GM18867 (cell line): ENCODE results near the gene TCF7L1.
"Not testable (repeated sequence)": the region's sequence is repeated elsewhere in the genome, so short reads cannot be mapped to it uniquely, and the experiment has no call there.

Experiments used
- ATAC-seq: cut with Tn5 transposase; IDR thresholded peaks from one replicate; pipeline ENCODE4 v1.9.1; 2021; ENCODE audit warnings: mild to moderate bottlenecking, moderate library complexity; ENCODE audit not compliant: unreplicated experiment

Gene TCF7L1

GRCh38 chr2:85181134-85181631 lies 48.0 kb downstream of the TCF7L1 start:
- ATAC-seq = no peak

DNA sequence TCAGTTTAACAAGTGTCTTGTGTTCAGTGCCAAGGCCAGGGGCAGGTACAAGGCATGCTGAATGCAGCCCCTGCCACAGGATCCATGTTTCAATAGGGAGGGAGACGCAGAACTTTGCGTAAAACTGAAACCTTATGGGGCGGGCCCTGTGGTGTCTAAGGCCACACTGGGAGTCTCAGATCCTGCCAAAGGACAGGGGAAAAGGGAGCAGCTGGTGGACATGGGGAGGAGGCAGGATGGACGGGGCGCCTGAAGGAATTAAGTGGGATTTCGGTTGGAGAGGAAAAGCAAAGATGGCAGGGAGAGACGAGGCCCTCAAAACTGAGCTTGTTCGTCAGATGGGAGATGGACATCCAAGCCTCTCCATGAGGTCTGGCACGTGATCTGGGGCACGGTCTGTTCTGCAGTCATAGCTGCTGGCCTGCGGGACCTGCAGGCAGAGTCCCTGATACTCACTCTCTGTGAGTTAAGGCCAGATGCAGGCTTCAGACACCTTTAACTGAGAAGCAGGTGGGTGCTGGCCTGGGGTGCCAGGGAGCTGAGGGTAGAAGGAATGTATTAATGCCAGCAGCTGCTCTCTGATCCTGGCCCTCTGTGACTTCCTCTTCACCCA lies 48.8 kb downstream of the TCF7L1 start:
- ATAC-seq = no peak

DNA sequence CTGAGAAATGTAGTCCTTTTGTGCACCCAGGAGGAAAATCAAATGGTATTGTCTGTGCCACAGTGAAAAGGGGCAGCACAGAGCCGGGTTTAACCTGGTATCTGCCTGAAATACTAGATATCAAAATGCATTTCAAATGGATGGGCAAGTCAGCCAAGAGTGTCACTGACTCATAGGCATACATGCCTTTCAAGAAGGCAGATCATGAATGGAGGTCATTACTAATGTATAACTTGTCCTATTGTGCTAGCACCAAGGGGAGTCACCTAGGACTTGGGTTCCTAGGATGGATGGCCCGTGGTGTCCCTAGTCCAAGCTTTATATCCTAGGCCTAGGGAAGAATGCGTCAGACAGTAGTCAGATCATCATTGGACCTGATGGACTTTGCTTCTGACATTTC lies 49.9 kb downstream of the TCF7L1 start:
- no peak for ATAC-seq

GRCh38 chr2:85183479-85183878 lies 50.3 kb downstream of the TCF7L1 start:
- ATAC-seq = no peak

GRCh38 chr2:85184231-85184630 lies 51.0 kb downstream of the TCF7L1 start:
- no peak for ATAC-seq

GRCh38 chr2:85184990-85185389 lies 51.8 kb downstream of the TCF7L1 start:
- no peak for ATAC-seq

- no peak for ATAC-seq
Observed at GRCh38 chr2:85185431-85185940, 52.3 kb downstream of the TCF7L1 start.

- no peak for ATAC-seq
Observed at GRCh38 chr2:85187069-85187468, 53.9 kb downstream of the TCF7L1 start.

DNA sequence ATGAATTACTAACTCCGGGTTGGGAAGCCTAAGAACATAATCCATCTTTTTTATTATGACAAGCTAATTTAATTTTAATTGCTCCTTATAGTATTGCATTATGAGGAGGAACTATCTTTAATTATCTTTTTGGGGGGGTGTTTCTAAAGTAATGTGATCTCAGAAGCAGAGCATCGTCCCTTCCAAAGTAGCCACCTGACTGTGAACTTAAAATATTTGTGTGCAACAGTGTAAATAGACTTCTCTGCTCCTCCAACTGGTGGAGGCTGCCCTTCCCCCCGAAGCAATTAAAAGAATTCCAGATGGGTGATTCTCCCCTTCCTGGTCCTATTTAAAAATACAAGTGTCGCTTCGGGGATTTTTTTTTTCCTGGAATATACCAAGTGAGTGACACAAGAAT lies 55.7 kb downstream of the TCF7L1 start:
- ATAC-seq = no peak

DNA sequence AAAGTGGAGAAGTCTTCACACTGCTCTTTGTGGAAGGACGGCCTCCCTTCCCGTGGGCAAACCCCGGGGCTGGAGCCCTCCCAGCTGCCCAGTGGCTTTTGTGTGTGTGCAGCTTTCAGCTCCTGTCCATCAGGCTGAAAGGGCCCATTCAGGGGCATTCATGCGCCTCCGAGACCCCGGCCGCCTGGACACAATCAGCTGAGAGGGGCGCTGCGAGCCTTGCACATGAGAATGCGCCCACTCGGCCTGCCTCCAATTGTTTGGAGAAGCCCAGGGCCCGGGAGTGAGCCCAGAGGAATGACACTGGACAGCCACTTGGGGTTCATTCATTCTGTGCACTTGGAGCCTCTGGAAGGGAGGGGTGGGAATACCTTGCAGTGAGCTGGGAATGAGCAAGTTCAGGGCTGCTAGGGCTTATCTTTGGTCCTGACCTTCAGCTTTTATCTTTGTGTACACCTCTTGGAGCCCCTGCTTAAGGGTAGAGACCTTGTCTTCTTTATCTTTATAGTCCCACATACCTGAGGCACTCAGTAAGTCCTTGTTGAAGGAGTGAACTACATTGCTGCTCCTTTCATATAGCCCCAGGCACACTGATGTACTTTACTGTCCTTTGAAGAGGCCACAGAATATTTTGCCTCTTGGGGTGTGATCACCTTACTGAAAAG lies 56.5 kb downstream of the TCF7L1 start:
- ATAC-seq = no peak

GRCh38 chr2:85191157-85191556 lies 58.0 kb downstream of the TCF7L1 start:
- no peak for ATAC-seq

- no peak for ATAC-seq
Observed at GRCh38 chr2:85194780-85195480, 61.7 kb downstream of the TCF7L1 start.

DNA sequence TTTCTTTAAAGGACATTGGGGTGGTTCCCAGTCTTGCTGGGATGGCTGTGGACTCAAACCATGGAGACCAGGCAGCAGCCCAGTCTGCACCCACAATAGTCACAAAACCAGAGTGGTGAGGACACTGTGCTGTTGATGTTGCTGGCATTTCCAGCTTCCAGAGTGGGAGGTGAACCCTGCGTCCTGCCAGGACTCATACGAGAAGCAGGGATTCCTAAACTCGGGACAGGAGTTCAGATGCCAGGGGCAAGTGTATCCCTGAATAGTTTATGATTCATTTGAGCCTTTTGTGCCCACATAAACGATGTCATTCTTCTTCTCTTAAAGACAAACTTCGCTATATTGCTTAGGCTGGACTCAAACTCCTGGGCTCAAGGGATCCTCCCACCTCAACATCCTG lies 62.8 kb downstream of the TCF7L1 start:
- no peak for ATAC-seq

DNA sequence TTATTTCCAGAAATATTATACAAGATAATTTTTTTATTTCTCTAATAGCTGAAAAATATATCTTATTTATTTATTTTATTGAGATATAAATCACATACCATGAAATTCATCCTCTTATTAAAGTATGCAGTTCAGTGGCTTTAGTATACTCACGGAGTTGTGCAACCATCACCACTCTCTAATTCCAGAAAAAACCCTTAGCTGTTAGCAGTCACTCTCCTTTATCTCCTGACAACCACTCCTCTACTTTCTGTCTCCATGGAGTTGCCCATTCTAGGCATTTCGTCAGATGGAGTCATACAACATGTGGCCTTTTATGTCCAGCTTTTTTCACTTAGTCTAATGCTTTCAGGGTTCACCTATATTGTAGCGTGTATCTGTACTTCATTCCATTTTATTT lies 66.5 kb downstream of the TCF7L1 start:
- ATAC-seq = no peak

DNA sequence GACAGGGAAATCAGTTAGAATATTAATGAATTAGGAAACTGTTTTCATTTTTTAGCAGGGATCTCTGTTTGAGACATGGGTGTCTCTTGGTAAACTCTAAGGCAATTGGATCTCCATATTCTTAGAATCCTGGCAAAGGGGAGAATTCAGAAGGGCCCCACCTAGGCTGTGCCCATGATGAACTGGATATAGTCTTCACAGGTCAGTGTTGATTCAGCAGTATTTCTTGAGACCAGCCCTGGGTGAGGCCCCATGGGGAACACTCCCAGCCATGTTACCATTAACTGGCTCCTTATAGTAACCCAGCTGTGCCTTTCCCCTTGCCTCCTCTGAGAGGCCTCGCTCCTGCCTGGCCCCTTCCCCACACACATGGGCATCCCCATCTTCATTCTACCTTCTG lies 76.7 kb downstream of the TCF7L1 start:
- no peak for ATAC-seq

DNA sequence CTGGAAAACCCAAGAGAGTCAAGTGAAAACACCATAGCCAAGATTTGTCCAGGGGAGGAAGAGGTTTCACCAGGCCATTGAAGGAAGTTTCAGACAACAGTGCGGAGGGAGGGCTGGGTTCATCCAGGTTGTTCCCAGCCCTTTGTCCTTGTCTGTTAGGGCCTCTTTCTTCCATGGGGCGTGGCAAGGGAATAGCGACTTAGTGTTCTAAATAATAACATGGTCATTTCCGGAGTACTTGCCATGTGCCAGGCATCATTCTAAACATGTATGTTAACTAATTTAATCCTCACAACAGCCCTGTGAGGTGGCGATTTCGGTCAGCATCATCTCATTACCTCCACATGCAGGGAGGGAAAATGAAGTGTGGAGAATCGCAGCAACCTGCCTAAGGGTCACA lies 77.3 kb downstream of the TCF7L1 start:
- ATAC-seq = no peak

DNA sequence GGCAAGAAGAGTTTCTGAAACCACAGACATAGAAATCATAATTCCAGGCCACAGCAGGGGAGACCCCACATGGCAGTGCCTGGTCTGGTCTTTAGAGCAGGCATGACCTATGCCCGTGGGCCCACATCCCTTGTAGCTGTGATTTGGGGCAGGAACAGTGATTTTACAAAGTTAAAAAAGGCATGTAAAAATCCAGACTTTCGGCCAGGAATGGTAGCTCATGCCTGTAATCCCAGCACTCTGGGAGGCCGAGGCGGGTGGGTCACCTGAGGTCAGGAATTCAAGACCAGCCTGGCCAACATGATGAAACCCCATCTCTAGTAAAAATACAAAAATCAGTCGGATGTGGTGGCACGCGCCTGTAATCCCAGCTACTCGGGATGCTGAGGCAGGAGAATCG lies 78.4 kb downstream of the TCF7L1 start:
- ATAC-seq = not testable (repeated sequence)

- no peak for ATAC-seq
Observed at GRCh38 chr2:85212841-85213240, 79.6 kb downstream of the TCF7L1 start.

DNA sequence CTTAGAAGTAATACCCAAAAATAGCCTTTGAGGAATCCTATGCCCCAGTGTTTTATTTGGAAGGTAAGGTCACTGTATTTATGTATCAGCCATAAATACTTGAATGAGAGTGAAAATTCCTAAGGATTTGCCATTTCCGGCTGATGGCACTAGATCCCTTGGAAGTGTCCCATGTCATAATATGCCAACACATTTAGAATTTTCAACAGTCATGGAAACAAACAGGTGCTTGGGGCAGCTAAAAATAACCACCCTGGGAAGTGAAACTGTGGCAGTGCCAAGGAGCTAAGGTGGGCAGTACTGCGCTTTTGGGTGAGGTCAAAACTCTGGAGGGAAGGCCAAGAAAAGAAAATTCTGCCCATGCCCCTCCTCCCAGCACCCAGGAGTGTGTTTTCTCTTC lies 80.2 kb downstream of the TCF7L1 start:
- ATAC-seq = no peak

DNA sequence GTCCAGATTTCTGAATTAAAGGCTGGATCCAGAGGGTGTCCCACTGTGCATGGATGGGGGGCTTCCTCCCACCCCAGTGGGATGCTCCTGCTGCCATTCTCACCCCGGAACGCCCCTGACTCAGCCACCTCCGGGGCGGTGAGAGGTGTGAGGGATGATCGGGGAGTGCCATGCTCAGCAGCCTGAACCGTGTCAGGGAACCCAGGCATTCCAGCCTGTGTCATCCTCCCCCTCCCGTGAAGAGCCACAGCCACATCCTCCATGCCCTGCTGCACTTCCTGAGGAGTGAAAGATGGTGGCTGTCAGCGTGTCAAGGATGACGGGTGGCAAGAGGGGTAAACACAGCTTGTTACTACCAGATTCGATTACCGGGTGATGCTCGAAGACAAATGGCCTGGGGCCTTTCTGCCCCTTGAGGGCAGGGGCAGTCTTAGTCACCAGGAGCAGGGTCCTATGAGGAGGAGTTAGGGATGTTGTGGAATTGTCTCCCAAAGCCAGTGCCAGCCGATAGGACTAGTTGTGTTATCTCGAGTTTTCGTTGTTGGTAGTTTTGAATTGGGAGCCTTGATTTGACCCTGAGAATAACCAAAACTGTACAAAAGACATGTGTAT lies 80.8 kb downstream of the TCF7L1 start:
- ATAC-seq = no peak

DNA sequence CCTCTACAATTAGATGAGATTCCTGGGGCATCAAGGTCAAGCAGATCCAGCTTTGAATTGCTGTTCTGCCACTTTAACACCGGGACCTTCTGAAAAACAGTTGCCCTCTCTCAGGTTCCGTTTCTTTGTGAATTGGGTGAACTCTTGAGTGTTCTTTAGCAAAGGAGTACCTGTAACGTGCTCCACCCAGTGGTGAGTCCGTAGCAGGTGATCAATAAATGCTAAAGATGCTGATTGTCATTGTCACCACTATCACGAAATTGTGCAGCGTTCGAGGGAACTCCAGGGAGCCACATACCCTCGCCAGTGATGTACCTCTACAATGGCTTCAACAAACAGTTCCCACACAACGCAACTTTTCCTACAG lies 81.9 kb downstream of the TCF7L1 start:
- no peak for ATAC-seq
